NCI-H1092 (cell line): ENCODE data around the gene BIRC7.
A peak's percentile ranks its signal among the peaks of the same experiment; 100 is the strongest.

ENCODE experiments used
- DNase-seq: peaks from one replicate; lab custom pipeline; 2025; lab: John Stamatoyannopoulos, UW

BIRC7 gene, protein sequence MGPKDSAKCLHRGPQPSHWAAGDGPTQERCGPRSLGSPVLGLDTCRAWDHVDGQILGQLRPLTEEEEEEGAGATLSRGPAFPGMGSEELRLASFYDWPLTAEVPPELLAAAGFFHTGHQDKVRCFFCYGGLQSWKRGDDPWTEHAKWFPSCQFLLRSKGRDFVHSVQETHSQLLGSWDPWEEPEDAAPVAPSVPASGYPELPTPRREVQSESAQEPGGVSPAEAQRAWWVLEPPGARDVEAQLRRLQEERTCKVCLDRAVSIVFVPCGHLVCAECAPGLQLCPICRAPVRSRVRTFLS

DNA sequence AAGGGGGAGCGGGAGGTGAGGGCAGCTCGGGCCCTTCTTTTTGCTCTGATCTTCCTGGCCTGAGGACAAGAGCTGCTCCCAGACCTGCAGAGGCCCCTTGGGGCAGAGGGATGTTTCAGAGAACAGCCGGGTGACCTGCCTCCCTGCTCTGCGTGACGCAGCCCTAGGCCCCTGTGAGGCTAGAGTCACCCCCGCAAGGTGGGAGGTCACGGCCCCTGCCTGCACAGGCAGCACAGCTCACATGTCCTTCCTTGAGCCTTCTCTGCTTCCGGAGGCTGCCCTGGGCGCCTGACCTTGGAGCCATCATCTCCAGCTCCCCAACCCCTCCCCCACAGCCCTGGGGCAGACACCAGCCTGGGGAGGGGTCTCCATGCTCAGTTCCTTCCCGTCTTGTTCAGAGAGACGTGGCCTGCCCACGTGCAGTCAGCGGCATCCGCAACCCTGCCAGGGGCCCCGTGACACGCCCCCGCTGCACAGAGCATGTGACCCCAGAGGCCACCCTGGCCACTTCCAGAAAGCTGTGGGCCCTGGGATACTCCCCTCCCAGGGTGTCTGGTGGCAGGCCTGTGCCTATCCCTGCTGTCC is at the start of gene BIRC7:
TSS of gene BIRC7 (plus strand) at position 507 of the 585 bp plus-strand sequence. CDS start 192 bp downstream, outside the sequence.
- no peak for DNase-seq

DNA sequence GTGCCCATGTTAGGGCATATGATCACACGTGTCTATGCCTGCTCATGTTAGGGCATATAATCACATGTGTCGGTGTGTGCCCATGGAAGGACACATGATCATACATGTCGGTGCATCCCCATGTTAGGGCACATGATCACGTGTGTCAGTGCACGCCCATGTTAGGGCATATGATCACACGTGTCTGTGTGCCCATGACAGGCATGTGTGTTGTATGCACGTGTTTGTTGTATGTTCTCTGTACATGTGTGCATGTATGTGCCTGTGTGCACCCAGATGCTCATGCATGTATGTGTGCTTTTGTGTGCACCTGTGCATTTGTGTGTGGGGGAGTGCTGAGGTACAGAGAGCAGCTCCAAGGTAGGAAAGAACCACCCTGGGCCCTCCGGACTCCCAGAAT is 49.6 kb upstream of the BIRC7 start:
- DNase-seq, result no peak

DNA sequence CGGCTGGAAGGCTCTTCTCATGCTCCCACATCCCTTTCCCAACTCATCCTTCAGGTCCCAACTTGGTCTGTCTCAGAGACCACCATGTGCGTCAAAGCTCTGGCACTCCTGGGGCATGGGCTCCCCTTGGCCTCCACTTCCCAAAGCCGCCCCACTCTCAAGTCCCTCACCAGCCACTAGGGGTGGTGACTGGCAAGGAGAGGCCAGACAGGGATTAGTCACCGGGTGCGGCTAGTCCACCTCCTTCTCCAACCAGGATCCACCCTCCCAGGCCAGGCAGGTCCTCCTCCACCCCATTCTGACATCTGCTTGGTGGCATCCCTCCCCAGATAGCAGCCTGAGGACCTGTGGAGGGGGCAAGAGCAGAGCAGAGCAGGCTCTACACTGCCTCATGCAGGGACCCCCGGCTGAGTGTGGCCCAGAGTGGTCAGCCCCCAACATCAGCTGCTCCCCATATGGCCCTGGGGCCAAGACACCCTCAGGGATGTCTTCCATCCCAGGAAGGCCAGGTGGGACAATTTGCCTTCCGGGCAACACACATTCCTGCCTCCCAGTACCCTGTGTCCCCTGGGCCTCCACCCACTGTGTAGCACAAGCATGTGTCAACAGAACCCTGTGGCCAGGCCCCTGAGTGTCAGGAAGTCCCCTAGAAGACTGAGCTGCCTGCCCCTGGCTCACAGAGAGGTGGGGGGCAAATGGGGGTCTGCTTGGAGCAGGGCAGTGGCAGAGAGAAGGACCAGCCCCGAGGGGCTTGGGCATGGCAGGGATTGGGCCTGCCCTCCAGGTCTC is 49.0 kb upstream of the BIRC7 start:
- no peak for DNase-seq

DNA sequence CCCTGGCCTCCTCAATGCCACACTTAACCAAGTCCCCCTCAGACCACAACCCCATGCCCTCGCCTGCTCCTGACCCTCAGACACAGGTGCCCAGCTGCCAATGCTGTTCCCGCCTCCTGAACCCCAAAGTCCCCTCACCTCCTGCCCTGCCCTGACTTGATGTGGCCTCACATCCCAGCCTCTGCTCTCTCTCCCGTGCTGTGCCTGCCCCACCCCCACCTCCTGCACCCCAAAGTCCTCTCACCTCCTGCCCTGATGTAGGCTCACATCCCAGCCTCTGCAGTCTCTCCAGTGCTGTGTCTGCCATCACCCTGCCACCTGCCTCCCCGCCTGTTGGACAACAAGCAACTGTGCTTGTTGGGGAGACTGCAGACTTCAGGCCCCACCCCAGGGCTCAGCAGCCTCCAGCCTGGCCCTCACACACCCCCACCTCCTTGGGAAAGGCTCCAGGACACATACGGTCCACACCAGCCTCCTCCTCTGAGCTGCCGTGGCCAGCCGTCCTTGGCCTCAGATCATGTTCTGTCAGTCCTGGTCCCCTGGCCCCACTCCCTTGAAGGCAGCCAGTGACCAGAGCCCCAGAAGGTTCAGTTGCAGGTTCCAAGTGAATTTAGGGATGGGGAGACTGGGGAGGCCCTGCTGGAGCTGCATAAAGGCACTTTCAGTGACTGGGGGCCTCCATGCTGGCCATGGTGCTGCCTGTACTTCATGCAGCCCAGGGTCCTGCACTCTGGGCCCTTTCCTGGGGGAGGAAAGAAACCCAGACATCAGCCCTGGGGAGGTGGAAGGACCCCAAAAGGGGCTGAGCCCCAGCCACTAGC is 48.2 kb upstream of the BIRC7 start:
- no peak for DNase-seq

DNA sequence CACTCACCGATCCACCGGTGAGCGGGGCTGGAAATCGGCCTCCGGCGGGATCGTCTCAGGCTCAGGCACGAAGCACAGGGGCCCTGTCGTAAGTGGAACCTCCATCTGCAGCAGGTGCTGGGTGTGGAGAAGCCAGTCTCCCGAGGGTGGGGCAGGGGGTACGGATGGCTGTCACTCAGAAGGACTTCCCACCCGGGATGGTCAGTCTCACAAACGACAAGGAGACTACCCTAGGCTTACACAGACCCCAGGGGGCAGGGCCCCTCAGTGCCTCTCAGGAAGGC is 47.6 kb upstream of the BIRC7 start:
- no peak for DNase-seq

DNA sequence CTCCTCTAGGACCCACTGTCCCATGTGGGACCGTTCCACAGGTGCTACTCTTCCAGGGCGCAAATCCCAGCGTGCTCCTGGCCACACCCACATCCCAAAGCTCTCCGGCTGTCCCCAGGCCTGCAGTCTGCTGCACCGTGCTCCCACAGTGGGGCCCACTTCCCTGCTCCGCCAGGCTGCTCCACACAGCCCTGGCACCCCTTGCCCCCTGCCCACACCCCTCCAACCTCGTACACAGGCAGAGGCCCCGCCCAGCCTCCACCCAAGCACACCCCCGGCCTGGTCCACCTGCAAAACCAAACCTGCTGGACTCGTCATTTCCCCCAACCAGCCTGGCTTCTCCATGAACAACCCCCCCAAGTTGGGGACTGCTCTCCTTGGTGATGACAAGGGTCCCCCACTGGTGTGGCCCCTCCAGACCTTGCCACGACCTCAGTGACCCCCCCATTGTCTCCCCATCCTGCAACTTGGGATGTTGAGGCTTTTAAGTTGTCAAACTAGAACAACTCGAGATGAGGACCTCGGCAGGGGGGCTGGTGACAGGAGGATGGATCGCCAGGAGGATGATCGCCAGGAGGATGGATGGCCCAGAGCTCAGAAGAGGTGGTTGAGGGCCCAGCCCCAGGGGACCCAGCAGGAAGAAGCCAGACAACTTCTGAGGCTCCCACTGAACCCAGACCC is 46.9 kb upstream of the BIRC7 start:
- DNase-seq, result no peak

DNA sequence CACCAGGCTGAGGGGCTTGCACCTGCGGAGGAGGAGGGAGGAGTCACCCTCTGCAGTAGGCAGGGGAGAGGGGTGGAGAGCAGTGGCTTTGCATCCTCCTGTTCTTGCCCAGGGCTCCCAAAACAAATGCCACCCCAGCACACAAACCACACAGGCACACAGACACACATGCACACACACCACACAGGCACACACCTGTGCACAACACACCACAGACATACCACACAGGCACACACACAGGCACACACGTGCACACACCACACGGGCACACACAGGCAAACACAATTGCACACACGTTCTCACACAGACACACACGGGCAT is 46.4 kb upstream of the BIRC7 start:
- no peak for DNase-seq

DNA sequence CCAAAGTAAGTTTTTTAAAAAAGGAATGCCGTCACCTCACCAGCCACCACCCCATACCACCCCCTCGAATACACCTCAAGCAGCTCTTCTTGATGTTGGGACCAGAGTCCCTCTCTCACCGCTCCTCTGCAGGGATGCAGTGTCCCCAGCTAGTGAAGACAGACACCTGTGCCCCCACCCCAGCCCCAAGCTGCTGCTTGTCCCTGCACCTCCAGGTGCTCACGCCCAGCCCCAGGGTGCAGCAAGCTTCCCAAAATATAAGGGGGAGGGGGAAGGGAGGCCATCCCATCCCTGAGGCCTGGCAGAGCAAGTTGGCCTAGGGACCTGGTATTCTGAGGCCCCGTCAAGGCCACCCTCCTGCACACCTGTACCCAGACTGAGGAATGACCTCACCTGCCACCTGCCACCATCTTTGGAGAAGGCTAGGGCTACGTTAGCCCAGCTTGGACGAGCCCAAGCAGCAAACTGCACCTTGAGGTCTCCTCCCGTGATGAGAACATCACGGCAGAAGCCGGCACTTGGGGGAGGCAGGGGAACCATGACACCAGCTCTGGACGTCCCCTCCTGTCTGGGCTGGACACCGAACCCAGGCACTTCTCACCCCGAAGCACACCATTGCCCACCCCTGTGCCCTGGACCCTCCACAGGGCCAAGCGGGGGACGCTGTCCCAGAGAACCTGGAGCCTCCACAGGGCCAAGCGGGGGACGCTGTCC is 45.7 kb upstream of the BIRC7 start:
- no peak for DNase-seq

DNA sequence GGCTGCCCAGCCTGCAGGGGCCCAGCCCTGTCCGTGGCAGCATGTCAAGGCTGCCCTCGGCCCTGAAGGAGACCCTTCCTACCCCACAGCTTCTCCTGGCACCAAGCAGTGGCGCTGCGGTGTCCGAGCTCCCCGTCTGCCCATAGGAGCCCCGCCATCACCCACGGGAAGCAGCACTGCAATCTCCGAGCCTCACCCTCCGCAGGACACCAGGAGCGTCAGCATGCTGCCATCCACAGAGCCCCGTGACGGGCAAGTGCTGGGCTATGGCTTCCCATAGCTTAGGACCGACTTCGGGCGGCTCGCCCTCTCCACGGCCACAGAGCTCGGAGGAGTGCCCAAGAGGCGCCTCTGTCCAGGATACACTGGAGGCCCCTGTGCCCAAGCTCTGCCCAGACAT is 44.9 kb upstream of the BIRC7 start:
- DNase-seq, result no peak

DNA sequence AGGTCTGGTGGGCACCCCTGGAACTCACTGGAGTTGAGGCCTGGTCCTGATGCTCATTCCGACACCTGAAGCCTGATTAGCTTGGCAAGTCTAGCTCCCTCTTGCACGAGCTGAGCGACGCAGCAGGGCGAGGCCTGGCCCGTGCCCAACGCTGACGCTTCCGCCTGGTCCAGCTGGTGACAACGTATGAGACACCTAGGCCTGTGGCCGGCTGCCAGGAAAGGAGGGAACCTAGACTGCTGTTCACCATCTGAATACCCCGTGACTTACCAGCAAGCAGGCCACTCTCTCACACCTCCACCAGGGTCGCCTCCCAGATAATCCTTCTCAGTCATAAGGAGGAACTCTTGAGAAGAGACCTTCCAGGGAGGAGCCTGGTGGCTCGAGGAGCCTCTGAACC is 44.3 kb upstream of the BIRC7 start:
- DNase-seq, result peak; percentile 74

DNA sequence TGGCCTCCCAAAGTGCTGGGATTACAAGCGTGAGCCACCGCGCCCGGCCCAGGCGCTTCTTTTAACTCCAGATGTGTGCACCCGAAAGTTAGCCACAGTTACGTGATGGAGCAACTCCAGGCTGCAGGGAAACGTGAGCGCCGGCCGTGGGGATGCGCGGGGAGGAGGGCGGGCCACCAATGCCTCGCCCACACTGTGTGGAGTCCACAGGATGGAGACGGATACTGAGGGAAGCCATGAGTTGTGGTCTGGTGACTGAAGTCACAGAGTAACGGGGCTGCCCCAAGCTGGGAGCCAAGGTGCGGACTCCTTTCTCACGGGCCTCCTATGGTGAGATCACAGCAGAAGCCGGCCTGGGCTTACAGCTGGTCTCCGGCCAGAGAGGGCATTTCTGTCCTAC is 43.0 kb upstream of the BIRC7 start:
- no peak for DNase-seq

DNA sequence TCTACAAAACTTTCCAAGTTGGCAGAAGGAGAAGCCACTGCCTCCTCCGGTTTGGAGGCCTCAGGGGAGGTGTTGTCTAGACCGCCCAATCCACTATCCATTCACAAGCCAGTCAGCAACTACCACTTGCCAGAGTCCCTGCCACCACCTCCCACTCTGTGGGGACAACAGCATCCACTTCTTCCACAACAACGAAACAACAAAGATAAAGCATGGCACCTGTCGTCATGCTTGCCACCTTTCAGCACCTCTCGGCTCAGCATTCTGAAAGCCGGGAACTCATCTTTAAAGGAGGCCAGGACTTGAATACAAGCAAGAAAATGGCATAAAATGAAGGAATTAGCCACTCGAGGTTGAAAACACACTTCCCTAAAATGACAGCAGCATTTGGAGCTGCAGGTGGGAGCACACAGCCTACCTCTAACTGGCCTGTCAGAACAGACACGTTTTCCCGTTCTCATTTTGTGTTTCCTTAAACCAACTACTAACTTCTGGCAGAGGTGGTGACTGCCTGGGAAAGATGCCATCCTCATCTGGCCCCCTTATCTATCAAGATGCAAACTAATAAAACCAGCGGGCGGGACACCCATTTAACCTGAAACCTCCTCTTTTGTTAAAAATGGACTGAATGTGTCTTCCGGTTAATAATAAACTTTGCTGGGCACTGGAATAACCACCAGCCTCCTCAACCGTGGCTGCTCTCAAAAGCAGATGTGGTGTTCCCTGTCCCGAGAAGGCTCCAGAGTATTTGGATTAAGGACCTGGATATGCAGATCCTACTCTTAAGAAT is 41.5 kb upstream of the BIRC7 start:
- no peak for DNase-seq

DNA sequence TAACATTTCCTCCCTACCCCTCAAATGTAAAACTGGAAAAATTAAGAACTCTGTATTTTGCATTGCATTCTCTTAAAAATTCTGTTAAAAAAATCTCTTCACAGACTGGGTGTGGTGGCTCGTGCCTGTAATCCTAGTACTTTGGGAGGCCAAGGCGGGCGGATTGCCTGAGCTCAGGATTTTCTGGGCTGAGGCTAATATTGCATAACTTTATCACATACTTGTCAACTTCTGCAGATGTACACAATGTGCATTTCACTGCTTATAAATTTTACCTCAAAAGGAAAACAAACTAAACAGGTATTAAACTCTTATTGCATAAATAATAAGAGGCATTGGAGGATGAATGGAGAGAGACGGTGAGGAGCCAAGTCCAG is 40.9 kb upstream of the BIRC7 start:
- no peak for DNase-seq

DNA sequence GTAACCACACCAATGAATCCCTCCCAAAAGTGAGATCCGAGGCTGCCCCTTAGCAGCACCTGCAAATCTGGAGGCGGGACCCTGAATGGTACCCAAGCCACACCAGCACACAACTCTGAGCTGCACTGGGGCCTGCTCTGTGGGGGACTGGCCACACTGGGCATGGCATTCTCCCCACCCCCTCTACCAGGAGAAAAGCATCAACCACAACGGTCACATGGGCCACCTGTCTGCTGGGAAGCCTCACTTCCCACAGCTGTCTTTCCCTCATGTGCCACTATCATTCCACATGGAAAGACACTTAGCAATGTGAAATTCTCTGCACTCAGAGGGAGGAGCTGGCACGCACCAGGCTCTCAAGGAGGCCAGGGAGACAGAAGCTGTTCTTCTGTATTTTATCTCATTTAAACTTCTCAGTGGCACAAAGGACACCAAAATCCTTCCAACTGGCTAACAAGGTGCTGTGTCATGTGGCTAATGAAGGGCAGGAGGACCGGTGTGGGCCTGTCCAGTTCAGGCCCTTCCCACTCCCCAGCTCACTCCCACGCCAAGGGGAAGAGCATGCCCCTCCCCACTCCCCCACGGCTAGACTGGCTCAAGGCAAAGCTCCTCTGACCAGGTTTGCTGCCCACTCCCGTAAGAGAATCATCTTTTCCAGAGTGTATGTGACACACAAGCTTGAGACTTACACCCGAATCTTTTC is 38.8 kb upstream of the BIRC7 start:
- DNase-seq, result no peak

DNA sequence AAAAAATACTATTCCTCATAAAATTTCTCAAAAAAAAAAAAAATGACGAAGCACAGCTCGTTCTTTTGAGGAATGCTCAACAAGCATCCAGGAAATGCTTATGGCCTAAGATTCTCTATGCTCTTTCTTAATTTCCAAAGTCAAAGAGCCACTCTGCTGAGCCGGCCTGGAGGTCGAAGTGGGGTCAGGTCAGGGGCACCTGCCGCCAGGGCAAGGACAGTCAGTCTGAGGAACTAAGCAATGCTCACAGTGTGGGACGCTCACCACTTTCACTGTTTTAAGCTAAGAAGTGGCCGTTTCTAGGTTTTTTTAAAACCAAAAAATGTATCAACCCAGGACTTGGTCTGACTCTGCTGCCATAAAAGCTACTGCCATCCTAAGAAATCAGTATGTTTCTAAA is 37.1 kb upstream of the BIRC7 start:
- DNase-seq, result no peak

DNA sequence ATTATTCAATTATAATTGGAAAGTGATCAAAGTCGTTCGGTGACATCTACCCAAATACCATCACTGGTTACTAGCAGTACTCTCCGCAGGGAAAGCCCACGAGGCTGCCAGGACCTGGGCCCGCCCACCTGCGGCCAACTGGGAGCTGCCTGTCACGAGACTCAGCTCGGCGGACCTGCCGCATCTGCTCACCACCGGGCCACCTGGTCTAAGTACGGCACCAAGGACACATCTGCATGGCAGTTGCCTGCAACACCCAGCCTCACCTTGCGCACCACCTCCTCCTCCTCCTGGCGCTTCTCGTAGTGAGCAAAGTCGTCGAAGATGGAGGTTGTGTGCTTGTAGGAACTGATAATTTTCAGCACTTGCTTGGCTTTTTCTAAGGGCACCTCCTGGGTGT is 33.7 kb upstream of the BIRC7 start:
- no peak for DNase-seq

DNA sequence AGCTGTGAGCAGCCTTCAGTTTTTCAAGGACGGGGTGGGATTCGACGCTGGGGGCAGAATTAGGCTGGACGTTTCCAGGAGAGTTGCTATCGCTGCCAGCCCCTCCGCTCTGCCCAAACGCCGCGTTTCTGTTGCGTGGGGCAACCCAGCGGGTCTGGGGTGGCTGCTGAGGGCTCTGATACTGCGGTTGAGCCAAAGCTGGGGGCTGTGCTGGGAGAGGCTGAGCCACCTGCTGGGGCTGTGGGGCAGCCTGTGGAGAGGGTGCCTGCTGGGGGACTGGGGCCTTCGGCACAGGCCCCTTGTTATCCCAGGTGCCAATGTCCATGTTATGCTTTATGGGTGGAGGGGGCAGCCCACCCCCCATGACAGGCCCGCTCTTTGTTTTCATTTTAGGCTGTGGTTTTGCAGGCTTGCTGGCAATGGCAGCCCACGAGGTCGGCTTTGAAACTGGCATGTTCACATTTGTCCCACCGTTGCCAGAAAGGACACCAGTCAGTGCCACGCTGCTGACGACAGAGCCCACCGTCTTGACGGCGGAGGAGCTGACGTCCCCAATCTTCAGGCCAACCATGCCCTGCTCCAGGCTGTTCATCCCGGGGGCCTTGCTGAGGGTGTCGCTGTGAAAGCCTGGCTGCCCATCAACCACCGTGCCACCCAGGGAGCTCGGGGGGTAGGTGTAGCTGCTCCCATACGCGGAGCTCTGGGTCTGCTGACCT is 32.7 kb upstream of the BIRC7 start:
- no peak for DNase-seq

DNA sequence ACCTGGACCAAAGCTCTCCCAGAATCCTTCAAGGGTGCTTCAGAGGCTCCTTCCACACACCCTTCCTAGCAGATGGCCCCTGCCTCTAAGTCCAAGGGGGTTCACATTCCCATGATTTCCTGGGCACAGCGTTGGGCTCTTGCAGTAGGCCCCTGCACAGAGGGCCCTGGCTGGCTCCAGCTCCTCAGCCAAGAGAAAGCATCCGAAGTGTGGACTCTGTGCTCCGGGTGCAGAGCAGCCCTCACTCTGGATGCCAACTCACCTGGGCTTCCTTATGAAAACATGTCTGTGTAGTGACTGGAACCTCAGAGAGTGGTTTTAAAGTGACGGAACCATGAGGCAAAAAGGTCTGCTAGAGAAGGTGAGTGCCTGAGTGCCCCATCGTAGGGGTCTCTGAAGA is 31.3 kb upstream of the BIRC7 start:
- DNase-seq, result no peak

DNA sequence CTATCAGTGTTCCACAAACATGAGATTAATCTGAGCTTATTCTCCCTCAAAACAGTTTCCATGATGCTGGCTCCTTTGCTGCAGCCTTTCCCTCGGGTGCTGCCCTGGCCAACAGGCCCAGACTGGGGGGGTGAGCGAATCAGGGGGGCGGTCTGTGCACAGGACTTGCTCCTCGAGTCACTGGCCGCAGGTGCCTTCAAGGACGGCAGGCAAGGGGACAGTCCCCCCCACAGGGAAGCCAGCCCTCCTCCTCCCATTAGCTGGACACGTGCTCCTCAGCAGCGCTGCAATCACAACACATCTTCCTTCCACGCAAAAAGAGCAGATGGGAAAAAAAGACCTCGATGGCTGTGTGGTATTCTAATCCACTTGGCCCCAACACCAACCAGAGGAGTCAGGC is 29.8 kb upstream of the BIRC7 start:
- no peak for DNase-seq

DNA sequence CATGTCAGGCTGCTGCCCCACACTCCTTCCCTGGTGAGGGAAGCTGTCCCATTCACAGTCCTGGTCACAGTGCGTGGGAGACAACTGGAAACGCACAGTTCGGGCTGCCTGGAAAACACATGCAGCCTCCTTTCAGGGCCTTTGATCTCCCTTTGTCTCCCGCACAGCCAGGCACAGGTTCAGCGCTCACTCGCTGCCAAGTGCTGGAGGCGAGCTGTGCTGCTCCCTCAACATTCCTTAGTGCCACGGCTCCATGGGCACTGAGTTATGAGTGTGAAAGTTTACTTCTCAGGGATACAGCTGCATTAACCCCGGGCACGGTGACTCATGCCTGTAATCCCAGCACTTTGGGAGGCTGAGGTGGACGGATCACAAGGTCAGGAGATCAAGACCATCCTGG is 28.8 kb upstream of the BIRC7 start:
- no peak for DNase-seq
